ENCODE data around the gene AOPEP. TPM values are rescaled to one million over a fixed set of nuclear protein-coding genes. Genes with fewer than 3 reads are reported as not detected.

AOPEP gene
- total RNA-seq, 1 donor from 2014 or later = 79.7 TPM

- H3K4me3 ChIP-seq = no peak overlapping the region
- no peak for DNase-seq
- H3K4me1 ChIP-seq = peaks cover 4% of the 10 kb centered on the region
- H3K27me3 ChIP-seq = no peaks in the 10 kb centered on the region
- H3K36me3 ChIP-seq = no peaks in the 10 kb centered on the region
- no peak overlapping the region for H3K27ac ChIP-seq
- intact Hi-C loops (cut with DNase I) = no loop called here
- no peaks in the 10 kb centered on the region for H3K9me3 ChIP-seq
- TF ChIP-seq, protein P1, sequence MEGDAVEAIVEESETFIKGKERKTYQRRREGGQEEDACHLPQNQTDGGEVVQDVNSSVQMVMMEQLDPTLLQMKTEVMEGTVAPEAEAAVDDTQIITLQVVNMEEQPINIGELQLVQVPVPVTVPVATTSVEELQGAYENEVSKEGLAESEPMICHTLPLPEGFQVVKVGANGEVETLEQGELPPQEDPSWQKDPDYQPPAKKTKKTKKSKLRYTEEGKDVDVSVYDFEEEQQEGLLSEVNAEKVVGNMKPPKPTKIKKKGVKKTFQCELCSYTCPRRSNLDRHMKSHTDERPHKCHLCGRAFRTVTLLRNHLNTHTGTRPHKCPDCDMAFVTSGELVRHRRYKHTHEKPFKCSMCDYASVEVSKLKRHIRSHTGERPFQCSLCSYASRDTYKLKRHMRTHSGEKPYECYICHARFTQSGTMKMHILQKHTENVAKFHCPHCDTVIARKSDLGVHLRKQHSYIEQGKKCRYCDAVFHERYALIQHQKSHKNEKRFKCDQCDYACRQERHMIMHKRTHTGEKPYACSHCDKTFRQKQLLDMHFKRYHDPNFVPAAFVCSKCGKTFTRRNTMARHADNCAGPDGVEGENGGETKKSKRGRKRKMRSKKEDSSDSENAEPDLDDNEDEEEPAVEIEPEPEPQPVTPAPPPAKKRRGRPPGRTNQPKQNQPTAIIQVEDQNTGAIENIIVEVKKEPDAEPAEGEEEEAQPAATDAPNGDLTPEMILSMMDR (IDR thresholded peaks at IDR 0.05) = no peak
- ATAC-seq = no peak
These were observed 64.9 kb downstream of the AOPEP start for GRCh38 chr9:94791435-94791834.

- peaks cover 4% of the 10 kb centered on the region for H3K4me1 ChIP-seq
These were observed 66.0 kb downstream of the AOPEP start for GRCh38 chr9:94792511-94792910.

DNA sequence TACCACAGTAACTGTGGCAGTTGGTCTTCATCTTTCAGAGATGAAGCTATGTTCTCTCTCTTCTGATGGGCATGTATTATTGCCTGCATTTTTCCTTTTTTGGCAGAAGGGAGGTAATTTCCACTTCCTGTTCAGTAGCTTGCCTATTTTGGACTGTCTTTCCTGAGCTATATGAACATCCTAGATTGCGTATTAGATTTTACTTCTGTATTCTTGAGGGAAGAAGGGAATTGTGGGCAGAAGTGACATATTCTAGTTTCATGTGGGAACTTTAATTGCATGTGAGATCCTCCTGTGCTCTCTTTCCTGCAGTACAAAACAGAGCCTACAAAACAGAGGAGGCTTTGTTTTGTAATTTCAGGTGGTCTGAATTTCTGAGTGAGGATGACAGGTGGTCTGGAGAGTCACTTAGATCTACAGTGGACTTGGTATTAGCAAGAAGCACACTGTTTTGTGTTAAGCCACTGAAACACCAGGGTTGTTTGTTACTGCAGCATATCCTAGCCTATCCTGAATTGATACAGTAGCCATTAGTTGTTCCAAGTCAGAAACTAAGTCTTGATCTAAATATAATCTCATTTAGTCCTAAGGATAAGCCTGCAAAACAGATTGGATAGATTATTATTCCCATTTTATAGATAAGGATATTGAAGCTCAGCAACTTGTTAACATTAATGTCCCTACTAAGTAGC lies 68.1 kb downstream of the AOPEP start:
- TF ChIP-seq, protein P1 (IDR thresholded peaks at IDR 0.05) = no peak
- Histone ChIP-seq H3K36me3 (no peaks in the 10 kb centered on the region), H3K4me3 (no peak overlapping the region), H3K9me3 (no peaks in the 10 kb centered on the region), H3K27ac (no peak overlapping the region), H3K4me1 (peaks cover 6% of the 10 kb centered on the region), H3K27me3 (no peaks in the 10 kb centered on the region)
- intact Hi-C loops (cut with DNase I) = no loop called here
- DNase-seq (no peak), ATAC-seq (peak; percentile 42)

More at GRCh38 chr9:94792511-94792910, 66.0 kb downstream of the AOPEP start:
- no peak for DNase-seq
- Histone ChIP-seq H3K27me3 (no peaks in the 10 kb centered on the region), H3K27ac (peak overlapping the region; percentile 20), H3K9me3 (no peaks in the 10 kb centered on the region), H3K4me3 (no peak overlapping the region), H3K36me3 (no peaks in the 10 kb centered on the region)
- TF ChIP-seq, protein P1 (IDR thresholded peaks at IDR 0.05) = no peak
- intact Hi-C loops (cut with DNase I) = no loop called here
- ATAC-seq = peak; percentile 41

DNA sequence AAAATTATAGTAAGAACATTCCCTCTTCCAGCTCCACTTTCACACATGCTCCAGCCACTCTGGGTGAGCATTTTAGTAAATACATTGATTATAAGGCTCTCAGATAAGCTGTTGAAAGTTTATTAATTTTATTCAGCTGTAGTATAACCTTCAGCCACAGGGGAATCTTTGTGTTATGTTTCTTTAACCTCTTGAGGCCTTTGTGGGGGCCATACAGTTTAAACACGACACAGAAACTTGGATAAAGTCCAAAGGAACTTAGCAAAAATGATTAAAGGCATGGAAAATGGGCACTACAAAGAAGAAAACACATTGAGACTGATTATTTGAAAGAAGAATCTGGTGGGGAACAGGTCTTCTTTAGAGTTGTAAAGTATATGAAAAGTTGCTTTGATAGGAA lies 70.2 kb downstream of the AOPEP start:
- ATAC-seq = no peak
- no peak for DNase-seq
- no peak overlapping the region for H3K27ac ChIP-seq
- intact Hi-C loops (cut with DNase I) = no loop called here
- H3K9me3 ChIP-seq = no peaks in the 10 kb centered on the region
- H3K4me1 ChIP-seq = peaks cover 23% of the 10 kb centered on the region
- TF ChIP-seq, protein P1 (IDR thresholded peaks at IDR 0.05) = no peak
- no peaks in the 10 kb centered on the region for H3K27me3 ChIP-seq
- no peaks in the 10 kb centered on the region for H3K36me3 ChIP-seq
- no peak overlapping the region for H3K4me3 ChIP-seq

GRCh38 chr9:94798201-94798600 lies 71.7 kb downstream of the AOPEP start:
- H3K27ac ChIP-seq = no peak overlapping the region
- no peaks in the 10 kb centered on the region for H3K9me3 ChIP-seq
- TF ChIP-seq, protein P1 (IDR thresholded peaks at IDR 0.05) = no peak
- intact Hi-C loops (cut with DNase I) = no loop called here
- DNase-seq (no peak), ATAC-seq (no peak)
- H3K4me1 ChIP-seq = peaks cover 19% of the 10 kb centered on the region
- no peaks in the 10 kb centered on the region for H3K36me3 ChIP-seq
- no peak overlapping the region for H3K4me3 ChIP-seq
- H3K27me3 ChIP-seq = no peaks in the 10 kb centered on the region

Measured in upper lobe of right lung (tissue), 1 donor.